22Rv1 (cell line): Measurements from ENCODE around the gene SNRPB.

Experiments used
- H3K27ac ChIP-seq: fragments of 450-650 bp; 2 replicates; pipeline ENCODE4 v1.5.1; 2017
- CTCF ChIP-seq: fragments of 450-650 bp; IDR thresholded peaks from 2 replicates; pipeline ENCODE4 v1.5.1; 2017; ENCODE audit warnings: mild to moderate bottlenecking
- ZFX ChIP-seq: fragments of 450-650 bp; IDR thresholded peaks from 2 replicates; pipeline ENCODE4 v1.6.1; 2017; ENCODE audit warnings: antibody characterized with exemption, borderline replicate concordance

The SNRPB gene

GRCh38 chr20:2470423-2471193 lies at the start of gene SNRPB:
Gene SNRPB, minus strand, starts transcription at chr20:2470789. Its CDS starts 99 bp downstream, at chr20:2470690.
- TF ChIP-seq ZFX (peak; percentile 84; the same call in 1 of the 2 replicates), CTCF (no peak)
- H3K27ac ChIP-seq: peak within 1 kb of the TSS; percentile 92

- H3K27ac ChIP-seq: no peak overlapping the region
- TF ChIP-seq CTCF (no peak), ZFX (no peak)
These were observed 48.7 kb upstream of the SNRPB start for GRCh38 chr20:2519115-2519809.

- TF ChIP-seq CTCF (no peak), ZFX (no peak)
- H3K27ac ChIP-seq: no peak overlapping the region
These were observed 48.0 kb upstream of the SNRPB start for GRCh38 chr20:2518558-2518957.

GRCh38 chr20:2518096-2518495 lies 47.5 kb upstream of the SNRPB start:
- no peak overlapping the region for H3K27ac ChIP-seq
- TF ChIP-seq CTCF (no peak), ZFX (no peak)

GRCh38 chr20:2516399-2516798 lies 45.8 kb upstream of the SNRPB start:
- TF ChIP-seq CTCF: no peak
- TF ChIP-seq ZFX: no peak
- no peak overlapping the region for H3K27ac ChIP-seq

GRCh38 chr20:2515203-2515602 lies 44.6 kb upstream of the SNRPB start:
- no peak overlapping the region for H3K27ac ChIP-seq
- no peak for TF ChIP-seq CTCF
- TF ChIP-seq ZFX: no peak

- no peak overlapping the region for H3K27ac ChIP-seq
- TF ChIP-seq CTCF (no peak), ZFX (no peak)
These were observed 39.2 kb upstream of the SNRPB start for GRCh38 chr20:2509794-2510193.
